Fibroblast of lung (primary cell): Measurements from ENCODE around the gene UGP2.

ENCODE experiments used
- EZH2 ChIP-seq: IDR thresholded peaks from 2 replicates; pipeline ENCODE4 v1.5.1; 2012; ENCODE audit warnings: low read length, control low read depth, mild to moderate bottlenecking; ENCODE audit errors: missing control alignments
- TF ChIP-seq, protein P1 (sequence below), 2 donors: IDR thresholded peaks in 1 of 2; conservative IDR thresholded peaks in 1 of 2; 1 replicate in 1 of 2; 2 replicates in 1 of 2; pipeline ENCODE4 v1.5.1; 2011 to 2012; ENCODE audit warnings: low read length in 2 of 2, control low read depth in 1 of 2, inconsistent platforms in 1 of 2, low read depth in 1 of 2, mild to moderate bottlenecking in 1 of 2

DNA sequence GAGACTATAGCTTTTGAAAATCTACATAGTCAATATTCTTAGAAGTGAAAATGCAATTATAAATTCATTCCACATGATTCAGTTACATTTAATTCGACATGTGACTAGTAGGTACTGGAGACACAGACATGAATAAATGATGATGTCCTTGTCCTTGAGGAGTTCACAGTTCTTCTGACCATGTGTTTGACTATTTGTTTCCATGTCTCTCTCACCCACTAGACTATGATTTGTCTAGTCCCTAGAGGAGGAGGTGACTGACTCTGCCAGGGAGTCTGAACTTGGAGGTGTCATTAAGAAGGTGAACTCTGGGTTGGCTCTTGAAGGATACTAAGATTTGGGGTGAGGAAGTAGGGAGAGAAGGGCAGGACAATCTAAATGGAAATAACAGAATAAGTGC is 20.7 kb upstream of the UGP2 start:
- TF ChIP-seq, protein P1, sequence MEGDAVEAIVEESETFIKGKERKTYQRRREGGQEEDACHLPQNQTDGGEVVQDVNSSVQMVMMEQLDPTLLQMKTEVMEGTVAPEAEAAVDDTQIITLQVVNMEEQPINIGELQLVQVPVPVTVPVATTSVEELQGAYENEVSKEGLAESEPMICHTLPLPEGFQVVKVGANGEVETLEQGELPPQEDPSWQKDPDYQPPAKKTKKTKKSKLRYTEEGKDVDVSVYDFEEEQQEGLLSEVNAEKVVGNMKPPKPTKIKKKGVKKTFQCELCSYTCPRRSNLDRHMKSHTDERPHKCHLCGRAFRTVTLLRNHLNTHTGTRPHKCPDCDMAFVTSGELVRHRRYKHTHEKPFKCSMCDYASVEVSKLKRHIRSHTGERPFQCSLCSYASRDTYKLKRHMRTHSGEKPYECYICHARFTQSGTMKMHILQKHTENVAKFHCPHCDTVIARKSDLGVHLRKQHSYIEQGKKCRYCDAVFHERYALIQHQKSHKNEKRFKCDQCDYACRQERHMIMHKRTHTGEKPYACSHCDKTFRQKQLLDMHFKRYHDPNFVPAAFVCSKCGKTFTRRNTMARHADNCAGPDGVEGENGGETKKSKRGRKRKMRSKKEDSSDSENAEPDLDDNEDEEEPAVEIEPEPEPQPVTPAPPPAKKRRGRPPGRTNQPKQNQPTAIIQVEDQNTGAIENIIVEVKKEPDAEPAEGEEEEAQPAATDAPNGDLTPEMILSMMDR (conservative IDR thresholded peaks at IDR 0.05 in 1 of 2, IDR thresholded peaks at IDR 0.05 in 1 of 2; ENCODE audit: low read depth in 1 of 2, low read length in 2 of 2), result no peak
- TF ChIP-seq EZH2, result no peak
